HG03025 (cell line): ENCODE results near the gene RAD9A.
A peak's percentile ranks its signal among the peaks of the same experiment; 100 is the strongest.
"Not testable (repeated sequence)": the region's sequence is repeated elsewhere in the genome, so short reads cannot be mapped to it uniquely, and the experiment has no call there.

Source experiments
- ATAC-seq: cut with Tn5 transposase; IDR thresholded peaks from one replicate; pipeline ENCODE4 v1.9.1; 2021; ENCODE audit warnings: mild to moderate bottlenecking, moderate library complexity; ENCODE audit not compliant: unreplicated experiment, low FRiP score

RAD9A gene

DNA sequence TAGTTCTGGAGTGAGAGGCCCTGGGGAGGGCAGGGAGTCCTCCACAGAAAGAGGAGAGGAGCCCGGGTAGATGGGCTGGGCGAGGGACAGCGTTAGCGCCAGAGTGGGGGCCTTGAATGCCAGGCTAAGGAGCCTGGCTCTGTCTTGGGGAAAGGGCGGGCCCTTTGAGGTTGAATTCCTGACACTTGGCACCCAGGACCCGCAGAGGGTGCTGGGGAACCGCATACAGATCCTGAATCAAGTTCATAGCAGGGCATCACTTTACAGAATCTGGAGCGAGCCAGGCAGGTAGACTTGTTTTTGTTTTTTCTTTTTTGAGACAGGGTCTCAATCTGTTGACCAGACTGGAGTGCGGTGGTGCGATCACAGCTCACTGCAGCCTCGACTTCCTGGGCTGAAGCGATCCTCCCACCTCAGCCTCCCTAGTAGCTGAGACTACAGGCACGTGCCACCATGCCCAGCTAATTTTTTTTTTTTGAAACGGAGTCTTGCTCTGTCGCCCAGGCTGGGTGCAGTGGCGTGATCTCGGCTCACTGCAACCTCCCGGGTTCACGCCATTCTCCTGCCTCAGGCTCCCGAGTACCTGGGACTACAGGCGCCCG lies 29.7 kb downstream of the RAD9A start:
- ATAC-seq, result no peak

DNA sequence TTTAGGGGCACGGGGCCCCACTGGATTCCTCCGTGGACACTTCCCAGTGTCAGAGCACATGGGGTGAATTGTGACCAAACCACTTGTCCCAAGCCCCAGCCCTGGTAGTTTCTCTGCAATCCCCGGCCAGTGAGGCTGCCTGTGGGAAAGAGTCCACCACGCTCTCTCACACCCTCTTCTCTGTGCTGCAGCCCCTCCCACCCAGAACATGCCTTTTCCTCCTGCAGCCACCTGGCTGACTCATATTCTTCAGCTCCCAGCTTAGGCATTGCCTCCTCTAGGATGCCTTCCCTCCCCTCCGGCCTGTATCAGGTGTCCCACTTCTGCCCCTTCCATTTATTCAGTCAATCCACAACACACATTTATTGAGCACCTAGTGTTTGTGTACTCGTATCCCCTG lies 31.1 kb downstream of the RAD9A start:
- no peak for ATAC-seq

DNA sequence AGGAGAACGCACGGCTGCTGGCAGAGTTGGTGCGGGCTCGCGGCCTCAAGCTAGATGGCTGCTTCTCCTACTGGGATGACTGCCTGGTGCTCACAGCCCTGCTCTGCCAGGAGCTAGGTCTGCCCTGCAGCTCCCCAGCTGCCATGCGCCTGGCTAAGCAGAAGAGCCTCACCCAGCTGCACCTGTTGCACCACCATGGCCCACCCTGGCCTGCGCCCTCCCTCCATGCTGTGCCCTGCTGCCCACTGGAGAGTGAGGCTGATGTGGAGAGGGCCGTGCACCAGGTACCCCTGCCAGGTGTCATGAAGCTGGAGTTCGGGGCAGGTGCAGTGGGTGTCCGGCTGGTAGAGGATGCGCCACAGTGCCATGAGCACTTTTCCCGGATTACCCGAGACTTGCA lies 31.7 kb downstream of the RAD9A start:
- ATAC-seq, result no peak

DNA sequence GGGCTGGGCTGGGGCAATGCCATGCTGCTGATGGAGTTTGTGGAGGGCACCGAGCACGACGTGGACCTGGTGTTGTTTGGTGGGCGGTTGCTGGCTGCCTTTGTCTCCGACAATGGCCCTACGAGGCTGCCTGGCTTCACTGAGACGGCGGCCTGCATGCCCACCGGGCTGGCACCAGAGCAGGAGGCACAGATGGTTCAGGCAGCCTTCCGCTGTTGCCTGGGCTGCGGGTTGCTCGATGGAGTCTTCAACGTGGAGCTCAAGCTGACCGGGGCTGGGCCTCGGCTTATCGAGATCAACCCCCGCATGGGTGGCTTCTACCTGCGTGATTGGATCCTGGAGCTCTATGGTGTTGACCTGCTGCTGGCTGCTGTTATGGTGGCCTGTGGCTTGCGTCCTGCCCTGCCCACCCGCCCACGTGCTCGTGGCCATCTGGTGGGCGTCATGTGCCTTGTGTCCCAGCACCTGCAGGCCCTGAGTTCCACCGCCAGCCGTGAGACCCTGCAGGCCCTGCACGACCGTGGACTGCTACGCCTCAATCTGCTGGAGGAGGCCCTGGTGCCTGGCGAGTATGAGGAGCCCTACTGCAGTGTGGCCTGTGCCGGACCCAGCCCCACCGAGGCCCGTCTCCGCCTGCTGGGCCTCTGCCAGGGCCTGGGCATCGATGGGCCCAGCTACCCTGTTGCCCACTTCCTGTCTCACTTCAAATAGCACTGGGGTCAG lies 32.3 kb downstream of the RAD9A start:
- ATAC-seq, result no peak

DNA sequence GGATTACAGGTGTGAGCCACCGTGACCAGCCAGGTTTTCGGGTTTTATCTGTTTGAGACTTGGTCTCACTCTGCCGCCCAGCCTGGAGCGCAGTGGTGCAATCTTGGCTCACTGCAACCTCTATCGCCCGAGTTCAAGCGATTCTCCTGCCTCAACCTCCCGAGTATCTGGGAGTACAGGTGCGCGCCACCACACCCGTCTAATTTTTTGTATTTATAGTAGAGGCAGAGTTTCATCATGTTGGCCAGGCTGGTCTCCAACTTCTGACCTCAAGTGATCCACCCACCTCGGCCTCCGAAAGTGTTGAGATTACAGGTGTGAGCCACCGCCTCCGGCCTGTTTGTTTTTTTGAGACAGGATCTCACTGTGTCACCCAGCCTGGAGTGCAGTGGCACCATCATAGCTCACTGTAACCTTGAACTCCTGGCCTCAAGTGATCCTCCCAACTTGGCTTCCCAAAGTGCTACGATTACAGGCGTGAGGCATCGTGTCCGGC lies 35.6 kb downstream of the RAD9A start:
- ATAC-seq, result not testable (repeated sequence)

DNA sequence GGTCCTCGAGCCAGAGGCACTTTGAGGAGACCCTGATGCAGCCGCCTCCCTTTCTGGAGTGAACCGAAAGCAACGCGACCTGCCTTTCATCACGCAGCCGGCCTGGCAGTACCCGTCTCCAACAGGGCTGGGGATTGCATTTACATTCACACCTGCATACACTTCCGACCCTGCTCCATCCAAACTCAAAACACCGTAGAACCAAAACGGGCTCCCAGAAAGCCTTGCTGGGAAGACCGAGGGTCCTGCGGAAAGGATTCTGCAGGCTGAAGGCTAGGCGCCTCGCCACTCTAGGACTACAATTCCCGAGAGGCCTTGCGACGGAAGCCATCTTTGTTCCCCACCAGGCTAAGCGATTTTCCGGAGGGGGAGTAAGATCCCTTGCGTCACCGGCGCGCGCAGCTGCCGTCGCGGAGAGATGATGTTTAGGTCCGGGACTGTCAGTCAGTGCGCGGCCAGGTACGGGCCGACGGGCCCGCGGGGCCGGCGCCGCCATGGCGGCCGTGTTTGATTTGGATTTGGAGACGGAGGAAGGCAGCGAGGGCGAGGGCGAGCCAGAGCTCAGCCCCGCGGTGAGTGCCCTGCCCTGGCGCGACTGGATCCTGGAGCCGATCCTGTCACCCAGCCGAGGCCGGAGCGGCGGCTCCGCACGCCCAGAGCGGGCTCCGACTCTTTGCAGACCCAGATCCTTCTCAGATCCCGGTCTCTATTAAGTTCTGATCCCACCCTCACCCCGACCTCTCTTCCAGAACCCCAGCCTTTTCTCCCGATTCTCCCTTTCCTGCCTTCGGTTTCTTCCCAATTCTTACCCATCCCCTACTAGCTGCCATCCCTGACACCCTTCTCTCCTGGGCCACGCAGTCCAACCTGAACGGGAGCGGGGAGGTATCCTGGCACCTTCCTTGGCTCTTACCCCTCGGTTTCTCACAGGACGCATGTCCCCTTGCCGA lies 36.5 kb downstream of the RAD9A start, which contains the start of gene RPS6KB2:
Gene RPS6KB2, plus strand, starts transcription at position 443 of the 950 bp plus-strand sequence. Its CDS starts 52 bp downstream, at position 495.
- peak; percentile 78 for ATAC-seq

DNA sequence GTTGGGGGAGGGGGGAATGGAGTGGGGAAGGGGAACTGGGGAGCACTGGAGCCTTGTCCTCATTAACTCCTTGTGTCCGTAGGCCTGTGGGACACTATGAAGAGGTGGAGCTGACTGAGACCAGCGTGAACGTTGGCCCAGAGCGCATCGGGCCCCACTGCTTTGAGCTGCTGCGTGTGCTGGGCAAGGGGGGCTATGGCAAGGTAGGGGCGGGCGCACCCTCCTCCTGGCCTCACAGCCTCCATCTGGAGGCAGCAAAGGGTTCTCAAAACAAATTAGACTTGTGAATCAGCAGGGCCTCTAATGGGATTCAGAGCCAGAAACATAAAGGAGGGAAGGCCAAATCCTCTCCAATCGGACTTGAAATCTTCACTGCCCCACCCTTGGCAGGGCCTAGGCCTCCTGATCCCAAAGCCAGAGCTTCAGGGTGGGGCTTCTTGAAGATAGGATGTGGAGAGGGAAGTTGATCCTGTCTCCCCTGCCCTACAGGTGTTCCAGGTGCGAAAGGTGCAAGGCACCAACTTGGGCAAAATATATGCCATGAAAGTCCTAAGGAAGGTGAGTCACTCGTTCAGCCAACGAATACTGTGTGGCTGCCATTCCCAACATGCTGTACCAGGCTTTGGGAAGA lies 37.4 kb downstream of the RAD9A start:
- no peak for ATAC-seq

DNA sequence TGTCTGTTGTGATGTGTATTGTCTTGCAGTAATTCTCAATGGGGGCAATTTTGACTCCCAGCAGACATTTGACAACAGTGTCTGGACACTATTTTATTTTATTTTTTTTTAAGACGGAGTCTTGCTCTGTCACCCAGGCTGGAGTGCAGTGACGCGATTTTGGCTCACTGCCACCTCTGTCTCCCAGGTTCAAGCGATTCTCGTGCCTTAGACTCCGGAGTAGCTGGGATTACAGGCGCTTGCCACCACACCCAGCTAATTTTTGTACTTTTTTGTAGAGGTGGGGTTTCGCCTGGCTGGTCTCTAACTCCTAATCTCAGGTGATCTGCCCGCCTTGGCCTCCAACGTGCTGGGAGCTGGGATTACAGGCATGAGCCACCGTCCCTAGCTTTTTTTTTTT lies 37.9 kb downstream of the RAD9A start:
- no peak for ATAC-seq

DNA sequence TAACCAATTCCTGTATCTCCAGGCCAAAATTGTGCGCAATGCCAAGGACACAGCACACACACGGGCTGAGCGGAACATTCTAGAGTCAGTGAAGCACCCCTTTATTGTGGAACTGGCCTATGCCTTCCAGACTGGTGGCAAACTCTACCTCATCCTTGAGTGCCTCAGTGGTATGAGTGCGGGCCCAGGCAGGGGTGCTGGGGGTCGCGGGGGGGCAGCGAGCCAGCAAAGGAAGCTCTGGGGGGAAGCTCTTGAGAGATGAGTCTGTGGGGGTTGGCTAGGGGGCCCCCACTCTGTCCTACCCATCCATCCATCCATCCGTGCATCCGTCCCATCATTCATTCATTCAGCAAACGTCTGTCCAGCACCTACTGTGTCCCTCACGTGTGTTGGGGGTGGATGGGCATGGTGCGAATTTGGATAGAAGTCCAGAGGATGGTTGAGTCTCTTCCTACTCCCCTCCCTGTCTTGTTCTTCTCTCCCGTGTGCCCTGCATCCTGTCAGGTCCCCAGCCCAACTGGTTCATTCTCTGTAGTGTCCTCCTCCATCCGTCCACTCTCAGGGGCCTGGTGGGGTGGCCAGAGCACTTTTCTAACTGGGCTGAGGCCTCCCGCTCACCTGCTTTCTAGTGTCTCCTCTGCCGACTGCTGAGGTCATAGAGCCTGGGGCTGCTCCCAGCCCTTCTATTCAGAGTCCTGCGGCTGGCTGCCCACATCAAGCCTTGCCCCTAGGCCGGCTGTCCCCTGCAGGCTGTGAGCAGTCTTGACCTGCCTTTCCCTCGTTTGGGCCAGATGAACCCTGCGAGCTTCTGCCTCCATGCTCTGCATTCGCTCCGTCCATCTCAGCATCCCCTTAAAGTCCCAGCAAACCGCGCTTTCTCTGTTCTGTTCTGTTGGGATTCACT lies 39.8 kb downstream of the RAD9A start:
- no peak for ATAC-seq

DNA sequence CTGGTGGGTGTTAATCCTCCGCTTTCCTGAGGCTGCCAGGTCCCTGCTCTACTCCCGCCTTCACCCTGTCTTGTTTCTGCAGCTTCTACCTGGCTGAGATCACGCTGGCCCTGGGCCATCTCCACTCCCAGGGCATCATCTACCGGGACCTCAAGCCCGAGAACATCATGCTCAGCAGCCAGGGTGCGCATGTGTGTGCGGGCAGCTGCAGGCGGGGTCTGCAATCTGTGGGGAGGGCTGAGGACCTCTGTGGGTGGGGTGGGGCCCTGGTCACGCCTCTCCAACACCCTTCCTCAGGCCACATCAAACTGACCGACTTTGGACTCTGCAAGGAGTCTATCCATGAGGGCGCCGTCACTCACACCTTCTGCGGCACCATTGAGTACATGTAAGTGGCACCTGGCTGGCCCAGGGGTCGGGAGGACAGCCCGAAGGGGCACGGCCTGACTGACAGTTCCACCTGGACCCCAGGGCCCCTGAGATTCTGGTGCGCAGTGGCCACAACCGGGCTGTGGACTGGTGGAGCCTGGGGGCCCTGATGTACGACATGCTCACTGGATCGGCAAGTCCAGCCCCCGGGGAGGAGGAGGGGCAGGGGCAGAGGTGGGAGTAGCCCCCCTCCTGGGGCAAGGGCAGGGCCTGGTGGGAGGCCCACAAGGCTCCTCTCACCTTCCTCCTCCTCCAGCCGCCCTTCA lies 41.0 kb downstream of the RAD9A start:
- no peak for ATAC-seq

DNA sequence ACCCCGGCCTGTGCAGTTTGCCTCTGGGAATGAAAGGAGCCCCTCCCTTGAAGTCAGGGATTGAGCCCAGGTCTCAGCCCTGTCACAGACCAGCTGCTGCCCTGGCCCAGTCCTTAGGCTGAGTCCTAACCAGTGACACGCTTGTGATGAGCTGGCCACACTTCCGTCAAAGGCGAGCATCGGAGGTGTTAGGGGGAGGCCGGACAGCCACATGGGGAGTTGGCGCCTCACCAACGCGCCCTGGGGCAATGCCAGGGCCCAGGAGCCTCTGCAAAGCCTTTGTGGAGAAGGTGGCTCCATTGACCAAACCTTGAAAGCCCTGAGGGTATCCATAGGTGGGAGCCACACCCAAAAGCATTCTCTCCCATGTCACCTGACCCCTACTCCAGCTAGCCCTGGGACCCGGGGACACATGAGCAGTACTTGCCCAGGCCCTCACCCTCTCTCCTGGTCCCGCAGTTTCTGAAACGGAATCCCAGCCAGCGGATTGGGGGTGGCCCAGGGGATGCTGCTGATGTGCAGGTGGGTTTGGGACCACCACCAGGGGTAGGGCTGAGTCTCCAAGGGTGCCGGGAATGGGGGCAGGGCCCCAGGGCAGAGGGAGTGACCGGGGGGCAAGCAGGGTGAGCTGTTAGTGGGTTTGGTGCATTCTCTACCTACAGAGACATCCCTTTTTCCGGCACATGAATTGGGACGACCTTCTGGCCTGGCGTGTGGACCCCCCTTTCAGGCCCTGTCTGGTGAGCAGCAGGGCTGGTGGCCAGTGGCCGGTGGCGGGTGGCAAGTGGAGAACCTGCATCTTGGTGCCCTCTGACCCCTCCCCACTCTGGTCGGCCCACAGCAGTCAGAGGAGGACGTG lies 42.0 kb downstream of the RAD9A start:
- no peak for ATAC-seq

DNA sequence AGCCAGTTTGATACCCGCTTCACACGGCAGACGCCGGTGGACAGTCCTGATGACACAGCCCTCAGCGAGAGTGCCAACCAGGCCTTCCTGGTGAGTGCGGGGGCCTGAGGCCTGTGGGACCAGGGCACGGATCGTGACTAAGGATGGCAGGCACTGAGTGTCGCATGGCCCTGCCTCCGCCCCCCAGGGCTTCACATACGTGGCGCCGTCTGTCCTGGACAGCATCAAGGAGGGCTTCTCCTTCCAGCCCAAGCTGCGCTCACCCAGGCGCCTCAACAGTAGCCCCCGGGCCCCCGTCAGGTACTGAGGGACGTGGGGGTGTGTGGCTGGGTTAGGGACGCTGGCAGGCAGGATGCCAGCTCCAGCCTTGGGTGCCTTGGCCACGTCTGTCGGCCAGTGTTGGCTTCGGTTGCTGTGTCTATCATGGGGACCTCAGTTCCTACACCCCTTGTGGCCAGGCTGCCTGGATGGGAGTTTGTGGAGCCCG lies 42.7 kb downstream of the RAD9A start:
- no peak for ATAC-seq

DNA sequence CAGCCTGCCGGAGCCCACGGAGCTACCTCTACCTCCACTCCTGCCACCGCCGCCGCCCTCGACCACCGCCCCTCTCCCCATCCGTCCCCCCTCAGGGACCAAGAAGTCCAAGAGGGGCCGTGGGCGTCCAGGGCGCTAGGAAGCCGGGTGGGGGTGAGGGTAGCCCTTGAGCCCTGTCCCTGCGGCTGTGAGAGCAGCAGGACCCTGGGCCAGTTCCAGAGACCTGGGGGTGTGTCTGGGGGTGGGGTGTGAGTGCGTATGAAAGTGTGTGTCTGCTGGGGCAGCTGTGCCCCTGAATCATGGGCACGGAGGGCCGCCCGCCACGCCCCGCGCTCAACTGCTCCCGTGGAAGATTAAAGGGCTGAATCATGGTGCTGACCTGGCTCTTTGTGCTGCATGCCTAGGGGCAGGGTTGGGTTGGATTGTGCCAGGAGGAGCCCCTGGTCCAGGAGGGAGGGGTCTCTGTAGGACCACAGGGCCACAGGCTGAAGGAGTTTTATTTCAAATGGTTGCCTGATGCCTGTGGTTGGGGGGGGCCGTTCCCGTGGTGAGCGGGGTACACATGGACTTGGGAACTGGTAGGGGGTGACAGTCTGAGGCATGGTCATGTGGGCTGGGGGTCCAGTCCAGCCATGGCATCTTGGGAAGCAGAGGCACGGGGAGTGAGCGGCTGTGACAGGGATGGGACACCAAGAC lies 43.4 kb downstream of the RAD9A start:
- ATAC-seq, result no peak

DNA sequence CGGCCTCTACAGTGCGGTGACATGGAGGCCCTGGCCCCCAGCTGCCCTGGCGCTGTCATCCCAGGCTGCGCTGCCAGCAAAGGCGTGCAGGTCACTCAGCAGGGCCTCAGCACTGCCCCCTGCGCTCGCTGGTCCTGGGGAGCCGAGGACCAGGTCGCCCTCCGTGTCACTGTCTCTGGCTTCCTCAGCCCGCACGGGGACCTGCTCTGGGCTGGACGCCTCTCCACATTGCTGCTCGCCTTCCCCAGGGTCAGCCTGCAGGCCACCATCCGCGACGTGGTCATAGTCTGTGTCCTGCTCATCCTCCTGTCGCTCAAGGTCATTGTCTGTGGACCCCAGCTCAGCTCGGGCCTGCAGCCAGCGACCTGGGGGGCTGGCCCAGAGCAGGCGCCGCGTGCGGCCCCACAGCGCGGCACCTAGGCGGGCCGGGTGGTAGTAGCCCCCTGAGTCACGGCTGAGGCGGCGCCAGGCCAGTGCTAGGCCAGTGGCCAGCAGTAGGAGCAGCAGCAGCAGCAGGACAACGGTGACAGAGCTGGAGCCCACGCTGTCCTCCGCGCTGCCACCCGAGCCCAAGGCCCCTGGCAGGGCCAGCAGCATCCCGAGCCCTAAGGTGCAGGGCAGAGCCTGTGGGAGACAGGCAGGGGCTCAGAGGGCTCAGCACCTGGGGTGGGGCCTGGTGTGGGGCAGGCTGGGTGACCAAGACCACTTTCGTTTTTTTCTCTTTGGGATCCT lies 44.1 kb downstream of the RAD9A start:
- ATAC-seq, result no peak

DNA sequence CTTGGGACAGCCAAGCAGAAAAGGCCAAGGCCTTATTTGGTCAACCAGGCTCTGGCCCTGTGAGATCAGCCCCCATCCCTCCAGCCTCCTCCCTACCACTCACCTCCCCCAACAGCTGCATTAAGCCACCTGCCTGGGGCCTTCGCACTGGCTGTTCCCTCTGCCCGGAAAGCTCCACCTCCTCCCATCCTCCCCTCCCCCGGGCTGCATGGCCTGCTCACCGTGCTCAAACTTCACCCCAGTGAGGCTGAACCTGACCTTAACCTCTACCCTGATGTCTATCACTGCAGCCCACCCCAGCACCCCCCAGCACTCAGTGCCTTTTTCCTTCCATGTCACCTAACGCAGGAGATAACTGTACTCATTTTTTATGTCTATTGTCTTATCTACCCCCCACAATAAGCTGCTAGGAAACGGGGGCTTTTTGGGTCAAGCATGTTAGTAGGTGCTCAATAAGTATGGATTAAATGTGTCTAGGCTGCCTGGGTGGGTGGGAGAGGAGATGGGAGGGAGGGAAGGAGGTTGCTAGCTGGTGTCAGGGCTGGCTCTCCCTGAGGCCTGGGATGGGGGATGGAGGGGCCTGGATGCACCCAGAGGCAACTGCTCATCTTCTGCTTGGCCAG lies 44.8 kb downstream of the RAD9A start:
- no peak for ATAC-seq
